SK-N-SH (cell line): Measurements from ENCODE around the gene COL12A1.

Experiments used
- MXI1 ChIP-seq: IDR thresholded peaks from 2 replicates; pipeline ENCODE4 v1.6.1; 2012; ENCODE audit warnings: mild to moderate bottlenecking, low read depth, low read length, improper control_type of control experiment
- TF ChIP-seq, protein P1 (sequence below): IDR thresholded peaks from 2 replicates; pipeline ENCODE4 v1.4.0; 2012; ENCODE audit warnings: low read depth

DNA sequence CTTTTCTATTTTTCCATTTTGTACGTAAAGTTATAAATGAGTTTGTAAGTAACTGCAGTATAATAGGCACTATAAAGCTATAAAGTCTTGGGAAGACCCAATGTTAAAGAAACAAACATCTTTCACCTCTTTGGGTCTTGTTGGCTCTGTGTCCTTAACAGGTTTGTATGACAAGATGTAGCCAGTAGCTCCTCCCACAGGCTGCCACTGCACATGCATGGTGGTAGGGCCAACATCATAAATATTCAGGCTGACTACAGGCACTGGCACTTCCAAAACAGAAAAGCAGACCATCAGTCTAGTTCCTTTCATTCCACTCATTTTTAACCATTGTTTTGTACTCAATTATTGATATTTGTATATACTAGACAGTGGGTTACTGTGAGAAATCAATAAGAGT, 59.9 kb downstream of the COL12A1 start:
- no peak for TF ChIP-seq MXI1
- TF ChIP-seq, protein P1, sequence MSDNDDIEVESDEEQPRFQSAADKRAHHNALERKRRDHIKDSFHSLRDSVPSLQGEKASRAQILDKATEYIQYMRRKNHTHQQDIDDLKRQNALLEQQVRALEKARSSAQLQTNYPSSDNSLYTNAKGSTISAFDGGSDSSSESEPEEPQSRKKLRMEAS: no peak
